UCSD-AML1 (cell line): ENCODE data around the gene ACOT11.
"Not testable (repeated sequence)": the region's sequence is repeated elsewhere in the genome, so short reads cannot be mapped to it uniquely, and the experiment has no call there.

Source experiments
- DNase-seq: peaks from one replicate; lab custom pipeline; 2025; ENCODE audit not compliant: unreplicated experiment; lab: John Stamatoyannopoulos, UW

The ACOT11 gene

DNA sequence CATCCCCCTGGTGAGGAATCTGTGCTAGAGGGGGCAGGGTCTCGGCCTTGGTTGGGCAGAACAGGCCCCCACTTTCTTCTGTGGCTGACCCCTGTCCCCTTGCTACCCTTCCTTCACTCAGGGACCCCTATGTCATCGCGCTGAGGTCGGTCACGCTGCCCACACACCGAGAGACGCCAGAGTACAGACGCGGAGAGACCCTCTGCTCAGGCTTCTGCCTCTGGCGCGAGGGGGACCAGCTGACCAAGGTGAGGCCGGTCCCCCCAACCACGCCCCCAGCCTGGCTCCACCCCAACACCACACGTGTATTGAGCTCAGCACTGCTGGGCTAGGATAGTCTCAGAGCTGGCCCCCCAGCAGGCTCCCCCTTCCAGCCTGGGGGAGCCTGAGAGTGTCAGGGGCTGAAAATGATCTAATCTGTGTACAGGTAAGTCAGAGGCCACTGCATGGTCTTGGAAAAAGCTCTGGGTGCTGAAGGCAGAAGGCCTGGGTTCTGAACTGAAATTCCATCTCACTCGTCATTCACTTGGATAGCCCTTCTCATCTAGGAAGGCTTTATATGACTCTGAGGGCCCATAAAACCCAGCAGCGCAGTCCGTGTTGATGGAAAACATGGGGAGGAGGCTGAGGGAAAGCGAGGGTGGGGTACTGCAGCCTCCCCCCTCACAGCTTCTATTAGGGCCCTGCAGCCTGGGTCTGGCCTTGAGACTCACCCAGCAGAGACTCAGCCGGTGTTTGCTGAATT lies 60.0 kb downstream of the ACOT11 start:
- DNase-seq = no peak

GRCh38 chr1:54608566-54609230 lies 60.7 kb downstream of the ACOT11 start:
- DNase-seq = no peak

- DNase-seq = no peak
These were observed 61.4 kb downstream of the ACOT11 start for GRCh38 chr1:54609301-54609921.

DNA sequence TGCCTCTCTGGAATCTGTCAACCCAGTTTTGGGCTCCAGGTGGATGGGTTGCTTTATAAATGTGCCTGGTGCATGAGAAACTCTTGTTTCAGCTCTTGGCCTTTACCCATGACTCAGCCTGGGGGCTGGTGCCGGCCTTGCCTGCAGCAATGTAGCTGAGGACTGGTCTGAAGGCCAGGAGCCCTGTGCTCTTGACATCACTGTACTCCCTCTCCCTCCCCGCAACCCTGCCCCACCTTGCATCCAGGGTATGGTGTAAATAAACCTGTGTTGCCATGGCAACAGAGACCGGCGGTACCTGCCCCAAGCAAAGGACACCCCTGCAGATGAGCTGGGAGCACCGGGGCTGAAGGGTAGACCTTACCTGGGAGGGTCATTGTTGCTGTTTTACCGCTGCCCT lies 62.0 kb downstream of the ACOT11 start:
- no peak for DNase-seq

- DNase-seq = no peak
These were observed 62.9 kb downstream of the ACOT11 start for GRCh38 chr1:54610601-54611580.

- DNase-seq = no peak
These were observed 63.6 kb downstream of the ACOT11 start for GRCh38 chr1:54611621-54612020.

- no peak for DNase-seq
These were observed 66.0 kb downstream of the ACOT11 start for GRCh38 chr1:54614024-54614423.

GRCh38 chr1:54614563-54614962 lies 66.5 kb downstream of the ACOT11 start:
- no peak for DNase-seq

- DNase-seq = no peak
These were observed 67.7 kb downstream of the ACOT11 start for GRCh38 chr1:54615531-54616279.

- DNase-seq = no peak
These were observed 71.7 kb downstream of the ACOT11 start for GRCh38 chr1:54619749-54620148.

GRCh38 chr1:54623216-54624007 lies 75.4 kb downstream of the ACOT11 start, which contains the start of gene FAM151A:
FAM151A (minus strand) TSS chr1:54623525; CDS start chr1:54623395, 130 bp downstream.
- no peak for DNase-seq

DNA sequence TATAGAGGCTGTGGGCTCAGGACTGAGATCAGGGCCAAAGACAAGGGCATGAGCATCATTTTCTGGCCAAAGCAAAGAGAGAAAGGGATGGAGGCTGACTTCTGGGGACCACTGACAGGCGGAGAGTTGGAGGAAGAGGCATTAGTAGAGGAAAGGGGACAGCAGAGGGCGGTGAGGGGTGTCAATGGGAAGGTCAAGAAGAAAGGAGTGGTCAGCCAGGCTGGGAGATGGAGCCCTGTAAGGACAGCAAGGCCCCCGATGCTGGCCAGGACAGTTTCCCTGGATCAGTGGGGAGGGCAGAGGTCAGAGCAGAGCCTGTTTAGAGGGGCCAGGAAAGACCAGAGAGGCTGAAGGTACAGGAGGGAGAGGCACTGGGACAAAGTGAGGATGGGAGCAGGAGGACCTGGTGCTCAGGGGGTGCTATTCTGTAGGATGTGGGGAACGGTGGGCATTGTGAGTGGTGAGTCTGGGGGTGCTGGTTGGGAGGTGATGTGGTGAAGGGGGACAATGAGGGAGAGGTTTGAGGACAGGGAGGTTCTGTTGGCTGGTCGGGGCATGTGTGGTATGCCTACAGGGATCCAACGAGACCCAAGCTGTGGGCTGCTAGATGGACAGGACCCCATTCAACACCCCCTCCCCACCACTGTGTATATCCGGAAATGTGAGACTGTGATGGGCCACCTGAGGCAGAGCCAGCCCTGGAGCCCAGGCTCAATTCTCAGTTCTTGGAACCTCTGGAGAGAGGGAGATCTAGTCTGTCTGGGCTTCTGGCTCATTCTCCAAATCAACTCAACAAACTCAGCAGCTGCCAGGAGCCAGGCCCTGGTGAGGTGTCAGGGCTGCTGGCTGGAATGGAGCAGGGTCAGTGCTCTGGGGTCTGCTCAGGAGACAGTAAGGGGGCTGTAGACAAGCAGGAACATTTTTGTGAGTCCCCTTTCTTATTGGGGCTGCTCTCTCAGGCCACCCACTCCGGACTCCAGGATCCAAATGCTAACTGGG lies 76.7 kb downstream of the ACOT11 start:
- DNase-seq = no peak

DNA sequence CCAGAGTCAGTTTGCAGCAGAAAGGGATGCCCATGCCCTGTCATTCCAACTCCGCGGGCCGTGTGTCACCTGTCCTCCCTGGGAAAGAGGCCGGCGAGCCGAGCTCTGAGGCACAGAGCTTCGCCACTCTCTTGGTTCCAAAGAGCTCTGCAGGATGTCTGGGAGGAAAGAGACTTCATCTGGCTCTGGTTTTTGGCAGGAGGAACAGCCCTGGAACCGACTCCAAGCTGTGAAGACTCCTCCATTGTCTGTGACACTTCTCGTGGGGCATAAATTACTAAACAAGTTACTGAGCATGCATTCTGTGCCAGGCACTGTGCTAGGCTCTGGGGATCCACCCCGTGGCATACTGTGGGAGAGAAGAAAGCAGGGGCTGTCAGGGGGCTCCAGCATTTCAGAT lies 79.2 kb downstream of the ACOT11 start:
- no peak for DNase-seq

- not testable (repeated sequence) for DNase-seq
These were observed 87.8 kb downstream of the ACOT11 start for GRCh38 chr1:54635804-54636203.

- not testable (repeated sequence) for DNase-seq
These were observed 88.7 kb downstream of the ACOT11 start for GRCh38 chr1:54636461-54637446.

DNA sequence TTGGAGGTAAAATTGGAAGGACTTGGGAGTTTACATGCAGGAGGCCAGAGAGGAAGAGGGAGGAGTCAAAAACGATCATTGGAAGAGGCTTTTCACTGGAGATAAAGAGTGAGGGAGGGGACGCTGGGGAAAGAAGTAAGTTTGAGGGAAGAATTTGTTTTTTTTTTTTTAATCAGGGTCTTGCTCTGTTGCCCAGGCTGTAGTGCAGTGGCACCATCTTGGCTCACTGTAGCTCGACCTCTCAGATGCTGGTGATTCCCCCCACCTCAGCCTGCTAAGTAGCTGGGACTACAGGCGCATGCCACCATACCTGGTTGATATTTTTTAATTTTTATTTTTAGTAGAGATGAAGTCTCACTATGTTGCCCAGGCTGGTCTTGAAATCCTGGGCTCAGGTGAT lies 92.3 kb downstream of the ACOT11 start:
- DNase-seq = no peak
